ENCODE measurements around the gene PLPPR2.
"Not testable (repeated sequence)": the region's sequence is repeated elsewhere in the genome, so short reads cannot be mapped to it uniquely, and the experiment has no call there.

PLPPR2 gene

GRCh38 chr19:11405846-11406643, 50.8 kb downstream of the PLPPR2 start:
- H3K4me1 ChIP-seq (ENCODE audit: control insufficient read depth, insufficient read depth, low read length), result no peaks in the 10 kb centered on the region
- H3K27me3 ChIP-seq (ENCODE audit: control insufficient read depth, insufficient read depth, low read length), result no peaks in the 10 kb centered on the region
- no peak overlapping the region for H3K4me3 ChIP-seq (ENCODE audit: low read depth, low read length)
- H3K9me3 ChIP-seq (ENCODE audit: control insufficient read depth, insufficient read depth, low read length), result no peaks in the 10 kb centered on the region
- H3K36me3 ChIP-seq (ENCODE audit: control insufficient read depth, insufficient read depth, low read length), result peaks cover 39% of the 10 kb centered on the region
- no peak overlapping the region for H3K9ac ChIP-seq (ENCODE audit: low read depth, low read length)
- no peak overlapping the region for H3K27ac ChIP-seq (ENCODE audit: low read depth, low read length)

GRCh38 chr19:11406703-11407236, 51.5 kb downstream of the PLPPR2 start:
- peaks cover 41% of the 10 kb centered on the region for H3K36me3 ChIP-seq (ENCODE audit: control insufficient read depth, insufficient read depth, low read length)
- H3K27me3 ChIP-seq (ENCODE audit: control insufficient read depth, insufficient read depth, low read length); H3K4me3 ChIP-seq (ENCODE audit: low read depth, low read length); H3K4me1 ChIP-seq (ENCODE audit: control insufficient read depth, insufficient read depth, low read length); H3K9ac ChIP-seq (ENCODE audit: low read depth, low read length); H3K27ac ChIP-seq (ENCODE audit: low read depth, low read length); H3K9me3 ChIP-seq (ENCODE audit: control insufficient read depth, insufficient read depth, low read length): not testable (repeated sequence)

GRCh38 chr19:11408591-11408990, 53.4 kb downstream of the PLPPR2 start:
- Histone ChIP-seq H3K4me1 (ENCODE audit: control insufficient read depth, insufficient read depth, low read length) (no peaks in the 10 kb centered on the region), H3K27me3 (ENCODE audit: control insufficient read depth, insufficient read depth, low read length) (no peaks in the 10 kb centered on the region), H3K36me3 (ENCODE audit: control insufficient read depth, insufficient read depth, low read length) (peaks cover 31% of the 10 kb centered on the region), H3K9me3 (ENCODE audit: control insufficient read depth, insufficient read depth, low read length) (no peaks in the 10 kb centered on the region), H3K27ac (ENCODE audit: low read depth, low read length) (no peak overlapping the region), H3K4me3 (ENCODE audit: low read depth, low read length) (no peak overlapping the region), H3K9ac (ENCODE audit: low read depth, low read length) (no peak overlapping the region)

- peaks cover 19% of the 10 kb centered on the region; the same call in 1 of the 2 replicates for H3K36me3 ChIP-seq (ENCODE audit: control insufficient read depth, insufficient read depth, low read length)
- no peaks in the 10 kb centered on the region for H3K27me3 ChIP-seq (ENCODE audit: control insufficient read depth, insufficient read depth, low read length)
- no peak overlapping the region for H3K9ac ChIP-seq (ENCODE audit: low read depth, low read length)
These were observed 55.5 kb downstream of the PLPPR2 start for GRCh38 chr19:11410682-11411081.

GRCh38 chr19:11414544-11414943, 59.3 kb downstream of the PLPPR2 start:
- no peak overlapping the region for H3K9ac ChIP-seq (ENCODE audit: low read depth, low read length)
- no peaks in the 10 kb centered on the region for H3K4me1 ChIP-seq (ENCODE audit: control insufficient read depth, insufficient read depth, low read length)
- peaks cover 3% of the 10 kb centered on the region; the same call in 1 of the 2 replicates for H3K27me3 ChIP-seq (ENCODE audit: control insufficient read depth, insufficient read depth, low read length)
- H3K4me3 ChIP-seq (ENCODE audit: low read depth, low read length), result no peak overlapping the region
- H3K9me3 ChIP-seq (ENCODE audit: control insufficient read depth, insufficient read depth, low read length), result no peaks in the 10 kb centered on the region
- H3K27ac ChIP-seq (ENCODE audit: low read depth, low read length), result no peak overlapping the region
- H3K36me3 ChIP-seq (ENCODE audit: control insufficient read depth, insufficient read depth, low read length), result peaks cover 16% of the 10 kb centered on the region; the same call in 1 of the 2 replicates

More at GRCh38 chr19:11410682-11411081, 55.5 kb downstream of the PLPPR2 start:
- H3K4me1 ChIP-seq (ENCODE audit: control insufficient read depth, insufficient read depth, low read length), result no peaks in the 10 kb centered on the region
- no peaks in the 10 kb centered on the region for H3K9me3 ChIP-seq (ENCODE audit: control insufficient read depth, insufficient read depth, low read length)
- H3K4me3 ChIP-seq (ENCODE audit: low read depth, low read length), result no peak overlapping the region
- no peak overlapping the region for H3K27ac ChIP-seq (ENCODE audit: low read depth, low read length)

Measured in HUES48 (cell line).